SIG-M5 treated with dmso at 0.1 percent for 504 hours (cell line): ENCODE measurements around the gene MYADML2.

Experiments
- DNase-seq: peaks from one replicate; lab custom pipeline; 2025; ENCODE audit not compliant: unreplicated experiment; lab: John Stamatoyannopoulos, UW

Gene MYADML2

GRCh38 chr17:81978524-81979298 lies 31.7 kb upstream of the MYADML2 start:
- no peak for DNase-seq

DNA sequence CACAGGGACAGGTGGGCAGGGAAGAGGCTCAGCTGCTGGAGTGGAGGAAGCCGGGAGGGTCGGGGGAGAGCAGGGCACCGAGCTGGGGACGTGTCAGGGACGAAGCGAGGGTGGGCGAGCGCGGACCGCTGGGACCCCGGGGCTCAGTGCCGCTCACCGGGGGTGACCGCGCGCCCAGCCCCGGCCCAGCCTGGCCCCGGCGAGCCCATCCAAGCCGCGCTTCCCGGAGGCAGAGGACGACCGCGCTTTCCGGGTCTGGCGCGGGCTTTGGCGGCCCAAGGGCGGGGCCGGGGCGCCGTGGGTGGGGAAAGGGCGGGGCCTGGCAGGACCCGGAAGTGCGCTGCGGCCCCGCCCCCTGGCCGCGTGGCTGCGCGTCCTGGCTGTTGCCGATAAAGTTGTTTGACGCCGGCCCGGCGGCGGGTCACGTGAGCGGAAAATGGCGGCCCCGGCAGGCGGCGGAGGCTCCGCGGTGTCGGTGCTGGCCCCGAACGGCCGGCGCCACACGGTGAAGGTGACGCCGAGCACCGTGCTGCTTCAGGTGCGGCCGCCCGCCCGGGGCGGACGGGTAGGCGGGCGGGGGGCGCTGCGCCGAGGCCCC lies 30.3 kb upstream of the MYADML2 start, which contains the start of gene ASPSCR1:
Gene ASPSCR1, plus strand, starts transcription at position 419 of the 598 bp plus-strand sequence. Its CDS starts 18 bp downstream, at position 437.
- peak; percentile 84 for DNase-seq

- DNase-seq: no peak
These were observed 29.5 kb upstream of the MYADML2 start for GRCh38 chr17:81976332-81977210.

DNA sequence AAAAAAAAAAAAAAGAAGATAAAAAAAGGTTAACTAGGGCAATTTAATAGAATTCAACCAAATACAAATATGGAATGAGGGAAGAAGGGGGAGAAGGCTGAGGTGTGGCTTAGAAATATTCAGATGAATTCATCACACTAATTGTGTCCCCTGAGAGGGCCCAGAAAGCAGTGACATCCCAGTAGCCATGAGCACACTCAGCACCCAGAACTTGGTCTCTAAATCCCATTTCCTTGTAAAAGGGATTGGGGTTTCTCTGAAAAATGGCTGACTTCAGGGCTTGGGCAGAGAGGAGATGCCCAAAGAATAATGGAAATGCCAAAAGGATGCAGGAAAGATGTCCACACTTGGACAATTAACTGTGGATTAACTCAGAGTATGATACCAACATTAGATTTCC lies 26.4 kb upstream of the MYADML2 start:
- DNase-seq: no peak

- DNase-seq: no peak
These were observed 22.1 kb upstream of the MYADML2 start for GRCh38 chr17:81968850-81969812.

DNA sequence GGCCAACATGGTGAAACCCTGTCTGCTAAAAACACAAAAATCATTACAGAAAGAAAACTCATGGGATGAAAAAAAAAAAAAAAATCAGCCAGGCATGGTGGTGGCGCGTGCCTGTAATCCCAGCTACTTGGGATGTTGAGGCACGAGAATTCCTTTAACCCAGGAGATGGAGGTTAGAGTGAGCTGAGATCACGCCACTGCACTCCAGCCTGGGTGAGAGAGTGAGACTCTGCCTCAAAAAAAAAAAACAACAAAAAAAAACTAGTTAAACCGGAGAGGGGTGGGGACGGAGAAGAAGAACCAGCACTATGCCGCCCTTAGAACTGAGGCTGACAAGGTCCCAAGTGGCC lies 21.3 kb upstream of the MYADML2 start:
- DNase-seq: no peak

DNA sequence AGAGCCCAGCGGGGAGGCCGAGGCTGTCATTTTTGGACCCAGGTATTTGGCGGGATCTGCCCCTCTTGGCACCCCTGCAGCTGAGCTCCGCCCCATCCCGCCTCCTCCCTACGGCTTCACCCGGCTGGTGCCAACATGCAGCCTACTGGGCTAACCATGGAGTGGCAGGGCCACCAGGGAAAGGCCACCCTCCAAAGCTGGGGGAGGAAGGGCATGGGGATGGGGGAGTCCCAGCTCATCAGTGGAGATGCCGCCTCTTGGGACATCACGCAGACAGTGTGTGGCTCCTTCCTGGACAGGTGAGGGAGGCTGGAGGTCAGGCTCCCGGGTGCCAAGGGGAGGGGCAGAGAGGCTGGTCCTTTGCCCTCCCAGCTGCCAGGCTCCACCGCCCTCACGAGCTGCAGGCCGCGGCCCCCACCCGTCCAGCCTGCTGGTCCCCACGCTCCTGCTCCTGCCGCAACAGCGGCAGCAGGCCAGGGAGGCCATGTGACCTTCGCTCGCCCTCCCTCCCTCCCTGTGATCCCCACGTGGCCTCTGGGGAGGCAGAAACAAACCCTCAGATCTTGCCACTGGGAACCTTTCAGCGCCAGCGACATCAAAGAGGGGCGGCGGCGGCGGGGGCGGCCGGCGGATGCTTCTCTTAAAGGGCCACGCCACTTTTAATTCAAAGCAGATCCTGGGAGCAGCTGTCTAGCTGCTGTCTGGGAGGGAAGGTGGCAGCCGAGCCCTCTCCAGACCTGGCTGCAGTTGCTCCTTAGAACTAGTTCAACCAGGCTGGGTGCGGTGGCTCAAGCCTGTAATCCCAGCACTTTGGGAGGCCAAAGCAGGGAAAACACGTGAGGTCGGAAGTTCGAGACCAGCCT lies 20.7 kb upstream of the MYADML2 start:
- peak; percentile 66 for DNase-seq

GRCh38 chr17:81967244-81967532 lies 20.2 kb upstream of the MYADML2 start:
- DNase-seq: no peak

DNA sequence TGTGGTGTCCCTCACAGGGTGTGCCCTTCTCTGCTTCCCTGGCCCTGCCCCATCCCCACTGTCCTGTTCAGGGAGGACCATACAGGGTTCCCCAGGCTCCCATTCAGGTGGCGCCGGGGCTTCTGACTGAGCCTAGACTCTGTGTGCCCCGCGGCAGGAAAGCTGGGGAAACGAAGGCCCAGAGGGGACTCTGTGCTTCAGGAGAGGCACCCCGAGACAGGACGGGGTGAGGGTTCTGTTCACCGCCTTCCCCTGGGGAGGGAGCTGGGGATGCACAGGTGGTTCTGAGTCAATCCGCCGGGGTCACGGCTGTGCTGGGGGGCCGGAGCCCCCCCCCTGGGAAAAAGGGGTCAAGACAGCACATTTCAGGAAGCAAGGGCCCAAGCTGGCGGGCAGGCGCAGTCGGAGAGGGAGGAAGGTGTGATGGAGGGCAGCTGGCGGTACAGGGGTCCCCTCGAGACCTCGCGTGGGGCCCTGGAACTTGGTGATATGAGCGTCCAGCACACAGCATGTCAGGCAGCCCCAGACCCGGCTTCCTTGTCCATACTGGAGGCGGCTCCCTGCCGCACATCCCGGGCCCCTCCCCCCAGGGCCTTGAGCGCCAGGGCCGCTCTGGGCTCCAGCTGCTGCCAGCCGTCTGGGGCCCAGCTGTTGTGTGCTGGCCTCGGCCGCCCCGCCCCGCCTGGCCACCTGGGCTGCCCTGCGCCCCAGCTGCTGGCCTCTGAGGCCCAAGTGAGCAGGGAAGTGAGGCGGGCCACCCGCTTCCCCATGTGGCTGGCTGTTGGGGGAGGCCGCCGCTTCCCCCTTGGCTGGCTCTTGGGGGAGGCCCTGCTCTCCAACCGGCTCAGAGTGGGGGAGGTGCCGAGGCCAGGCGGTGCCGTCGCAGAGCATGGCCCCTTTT lies 19.6 kb upstream of the MYADML2 start:
- peak; percentile 45 for DNase-seq

- DNase-seq: no peak
These were observed 17.2 kb upstream of the MYADML2 start for GRCh38 chr17:81964081-81964849.

DNA sequence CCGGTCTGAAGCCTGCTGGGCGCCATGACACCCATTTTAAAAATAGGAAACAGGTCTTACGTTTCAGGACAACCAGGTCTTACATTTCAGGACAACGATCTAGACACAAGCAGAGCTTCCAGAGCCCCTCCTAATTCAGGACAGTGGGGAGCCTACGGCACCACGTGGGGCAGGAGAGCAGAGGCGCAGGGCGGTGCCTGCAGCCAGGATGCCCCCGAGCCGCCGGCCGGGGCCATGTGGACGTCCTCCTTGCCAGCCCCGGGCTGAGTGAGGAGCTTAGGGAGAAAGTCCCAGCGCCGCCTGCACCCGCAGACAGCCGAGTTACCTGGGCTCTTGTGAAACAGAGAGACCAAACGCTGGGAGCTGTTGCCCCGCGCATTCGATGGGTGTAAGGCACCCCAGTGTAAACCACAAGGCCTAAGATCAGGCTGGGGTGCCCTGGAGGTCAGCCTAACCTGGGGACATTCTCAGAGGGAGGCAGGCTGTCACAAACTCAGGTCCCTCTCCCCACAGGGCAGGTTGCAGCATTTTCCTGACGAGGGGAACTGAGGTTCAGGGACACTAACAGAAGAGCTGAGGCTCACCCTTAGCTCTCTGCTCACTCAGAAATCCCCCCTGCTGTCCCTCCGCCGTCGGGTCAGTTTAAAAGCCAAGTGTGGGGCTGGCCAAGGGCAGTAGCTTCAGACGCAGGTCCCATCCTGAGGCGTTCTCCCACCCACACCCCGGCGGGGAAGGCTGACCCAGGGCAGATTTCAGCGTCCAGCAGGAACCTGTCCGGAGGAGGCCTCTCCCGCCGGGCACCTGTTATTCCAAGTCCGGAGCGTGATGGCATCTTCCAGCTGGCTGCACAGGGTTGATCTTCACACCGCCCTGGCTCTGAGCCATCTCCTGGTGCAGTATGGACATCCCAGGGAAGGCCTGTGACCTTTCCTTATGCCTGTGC lies 15.7 kb upstream of the MYADML2 start:
- DNase-seq: no peak

- no peak for DNase-seq
These were observed 14.8 kb upstream of the MYADML2 start for GRCh38 chr17:81961521-81962498.

DNA sequence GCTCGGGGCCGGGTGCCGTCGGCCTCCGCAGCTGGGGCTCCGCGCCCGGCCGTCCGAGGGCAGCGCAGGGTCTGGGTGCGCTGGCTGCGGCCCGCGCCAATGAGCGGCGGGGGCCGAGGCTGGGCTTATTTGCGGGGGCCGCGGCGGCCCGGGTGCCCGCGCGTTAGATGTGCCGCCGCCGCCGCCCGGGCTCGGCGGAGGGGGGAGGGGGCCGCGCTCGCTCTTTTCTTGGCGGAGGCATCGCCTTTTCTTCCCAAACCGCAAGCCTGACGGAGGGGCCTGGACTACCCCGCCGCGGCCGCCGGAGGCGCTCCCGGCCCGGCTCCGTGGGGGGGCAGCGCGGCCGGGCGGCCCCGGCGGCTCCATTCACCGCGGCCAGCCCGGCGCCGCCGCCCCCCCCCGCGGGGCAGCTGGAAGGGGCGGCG lies 14.1 kb upstream of the MYADML2 start, which contains the start of gene NOTUM:
Gene NOTUM, minus strand, starts transcription at position 101 of the 425 bp plus-strand sequence. CDS start 278 bp downstream, outside the sequence.
- DNase-seq: peak; percentile 27

DNA sequence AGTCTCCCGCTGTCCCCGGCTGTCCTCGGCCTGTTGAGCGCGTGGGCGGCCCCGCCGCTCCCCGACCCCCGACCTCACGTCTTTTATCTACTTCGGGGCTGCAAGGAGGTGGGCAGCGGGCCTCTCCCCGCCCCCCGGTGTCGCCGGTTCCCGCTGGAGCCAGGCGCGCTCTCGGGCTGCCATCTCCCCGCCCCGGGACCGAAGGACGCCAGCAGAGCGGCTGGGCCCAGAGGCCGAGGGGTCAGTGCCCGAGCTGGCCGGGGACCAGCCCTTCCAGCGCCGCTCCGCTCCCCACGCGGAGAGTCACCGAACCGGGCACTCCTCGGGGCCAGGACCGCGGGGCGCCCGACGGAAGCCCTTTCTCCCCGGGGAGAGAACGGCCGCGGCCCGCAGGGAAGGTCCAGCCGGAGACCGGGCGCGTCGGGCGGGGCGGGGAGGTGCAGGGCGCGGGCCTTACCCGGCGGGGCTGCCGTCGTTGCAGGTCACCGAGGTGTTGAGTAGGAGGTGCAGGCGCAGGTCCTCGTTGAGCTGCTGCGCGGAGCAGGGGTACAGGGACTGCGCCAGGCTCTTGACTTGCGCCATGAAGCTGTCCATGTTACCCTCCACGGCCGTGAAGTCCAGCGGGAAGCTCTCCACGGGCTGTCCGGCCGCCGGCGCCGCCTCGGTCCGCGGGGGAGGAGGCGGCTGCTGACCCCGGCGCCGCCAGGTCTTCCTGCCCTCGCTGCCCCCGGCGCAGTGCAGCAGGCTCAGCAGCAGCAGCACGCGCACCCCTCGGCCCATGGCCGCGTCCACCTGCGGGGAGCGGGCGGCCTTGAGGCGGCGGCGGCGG lies 13.3 kb upstream of the MYADML2 start:
- no peak for DNase-seq
